GM19324 (cell line): ENCODE measurements around the gene L2HGDH.
A peak's percentile ranks its signal among the peaks of the same experiment; 100 is the strongest.
"Not testable (repeated sequence)": the region's sequence is repeated elsewhere in the genome, so short reads cannot be mapped to it uniquely, and the experiment has no call there.

Experiments used
- ATAC-seq: cut with Tn5 transposase; IDR thresholded peaks from one replicate; pipeline ENCODE4 v1.9.1; 2021; ENCODE audit warnings: mild to moderate bottlenecking, moderate library complexity; ENCODE audit not compliant: unreplicated experiment, low FRiP score

The L2HGDH gene

DNA sequence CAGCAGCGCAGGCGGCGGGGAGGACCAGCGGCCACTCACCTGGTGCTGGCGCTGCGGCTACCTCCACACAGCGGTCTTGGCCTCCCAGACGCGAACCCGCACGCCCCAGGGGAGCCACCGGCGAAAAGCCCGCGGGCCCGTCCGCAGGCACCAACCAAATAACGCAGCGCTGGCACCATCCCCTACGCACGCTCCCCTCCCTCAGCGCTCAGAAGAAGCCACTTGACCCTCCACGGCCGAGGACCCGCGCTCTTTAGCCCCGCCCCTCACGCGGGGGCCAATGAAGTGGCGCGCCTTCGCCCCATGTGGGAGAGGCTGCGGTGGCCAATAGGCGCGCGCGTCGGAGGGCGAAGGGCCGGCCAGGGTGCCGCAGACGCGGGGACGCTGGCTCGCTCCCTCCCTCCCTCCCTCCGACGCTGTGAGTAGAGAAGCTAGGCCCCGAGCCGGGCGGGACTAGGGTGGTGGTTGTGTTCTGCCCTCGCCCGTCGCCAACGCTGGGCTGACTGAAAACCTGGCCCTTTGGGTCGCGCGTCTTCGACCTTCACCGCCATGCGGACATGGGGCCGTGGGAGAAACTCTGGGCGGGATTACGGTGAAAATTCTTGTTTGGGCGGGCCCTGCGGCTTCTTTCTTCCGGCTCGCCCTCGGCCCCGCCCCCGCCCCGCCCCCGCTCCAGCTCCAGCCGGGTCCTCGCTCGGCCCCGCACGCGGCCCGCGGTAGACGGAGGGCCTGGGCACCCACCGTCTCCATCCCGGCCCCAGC, at the start of gene L2HGDH, which contains the start of gene DMAC2L:
TSS of gene L2HGDH (minus strand) at position 258 of the 762 bp plus-strand sequence. CDS start at position 179, 79 bp downstream.
TSS of gene DMAC2L (plus strand) at position 353 of the 762 bp plus-strand sequence. CDS start 9,164 bp downstream, outside the sequence.
- peak; percentile 95 for ATAC-seq

DNA sequence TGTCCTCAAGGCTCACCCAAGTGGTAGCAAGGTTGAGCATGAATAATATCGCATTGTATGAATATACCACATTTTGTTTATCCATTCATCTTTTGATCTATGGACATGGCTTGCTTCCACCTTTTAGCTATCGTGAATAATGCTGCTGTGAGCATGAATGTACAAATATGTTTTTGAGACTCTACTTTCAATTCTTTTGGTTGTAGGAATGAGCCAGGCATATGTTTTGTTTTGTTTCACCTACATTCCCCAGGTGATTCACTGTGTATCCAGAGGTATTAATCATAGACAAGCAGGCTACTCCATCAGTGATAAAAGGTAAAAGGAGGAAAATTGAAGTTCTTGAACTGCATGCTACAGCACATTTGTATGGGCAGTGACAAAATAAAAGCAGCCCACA, 48.8 kb upstream of the L2HGDH start:
- ATAC-seq, result no peak

DNA sequence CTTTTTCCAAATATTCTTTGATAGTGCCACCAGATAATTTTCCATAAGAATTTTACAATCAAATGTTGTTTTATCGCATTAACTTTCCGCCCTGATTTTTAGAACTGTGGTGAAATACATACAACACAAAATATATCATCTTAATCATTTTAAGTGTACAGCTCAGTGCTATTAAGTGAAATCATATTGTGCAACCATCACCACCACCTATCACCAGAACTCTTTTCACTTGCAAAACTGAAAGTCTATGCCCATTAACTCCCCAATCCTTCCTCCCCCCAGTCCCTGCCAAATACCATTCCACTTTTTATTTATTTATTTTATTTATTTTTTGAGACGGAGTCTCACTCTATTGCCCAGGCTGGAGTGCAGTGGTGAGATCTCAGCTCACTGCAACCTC, 48.1 kb upstream of the L2HGDH start:
- ATAC-seq, result no peak

DNA sequence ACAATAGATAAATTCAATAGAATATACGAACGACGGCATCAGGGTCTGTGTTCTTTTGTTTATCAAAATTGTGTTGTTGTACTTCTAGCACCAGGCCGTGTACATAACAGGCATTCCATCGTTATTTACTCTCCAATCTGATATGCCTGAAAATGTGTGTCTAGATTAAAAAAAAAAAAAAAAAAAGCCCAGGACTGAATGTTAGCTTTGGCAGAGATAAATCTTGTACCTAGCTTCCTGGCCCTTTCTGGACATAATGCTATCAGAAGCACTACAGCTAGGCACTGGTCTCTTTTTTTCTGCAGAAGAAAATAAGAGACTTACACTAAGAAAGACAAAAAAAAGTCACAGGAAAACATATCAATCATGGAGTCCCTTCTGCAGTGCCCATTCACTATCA, 47.6 kb upstream of the L2HGDH start:
- no peak for ATAC-seq

DNA sequence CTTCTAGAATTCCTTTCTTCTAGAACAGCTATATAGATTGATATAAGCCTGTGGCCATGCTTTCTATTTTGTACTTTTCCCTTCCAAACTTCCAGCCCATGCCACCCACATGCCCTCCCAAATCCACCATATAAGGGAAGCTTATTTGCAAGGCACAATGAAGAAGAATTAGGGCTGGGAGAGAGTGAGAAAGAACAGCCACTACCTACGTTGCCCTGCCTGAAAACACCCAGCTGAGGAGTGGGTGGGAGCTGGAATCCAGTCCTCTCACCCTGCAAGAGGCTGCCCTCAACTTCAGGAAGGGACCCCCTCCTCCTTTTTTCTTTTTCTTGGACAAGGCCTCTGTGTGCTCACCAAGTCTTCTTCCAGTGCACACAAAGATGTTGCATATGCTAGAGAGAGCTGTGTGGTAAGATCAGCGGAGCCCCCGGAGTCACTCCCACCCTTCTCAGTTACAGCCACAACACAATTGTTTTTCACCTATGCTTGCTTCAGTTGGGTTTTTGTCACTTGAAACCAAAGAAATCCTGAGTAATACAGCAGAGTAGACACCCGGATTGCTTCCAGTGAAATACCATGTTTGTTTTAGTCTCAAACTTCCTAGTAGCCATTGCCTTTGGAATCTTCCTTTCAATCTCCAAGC, 45.8 kb upstream of the L2HGDH start:
- ATAC-seq, result no peak

DNA sequence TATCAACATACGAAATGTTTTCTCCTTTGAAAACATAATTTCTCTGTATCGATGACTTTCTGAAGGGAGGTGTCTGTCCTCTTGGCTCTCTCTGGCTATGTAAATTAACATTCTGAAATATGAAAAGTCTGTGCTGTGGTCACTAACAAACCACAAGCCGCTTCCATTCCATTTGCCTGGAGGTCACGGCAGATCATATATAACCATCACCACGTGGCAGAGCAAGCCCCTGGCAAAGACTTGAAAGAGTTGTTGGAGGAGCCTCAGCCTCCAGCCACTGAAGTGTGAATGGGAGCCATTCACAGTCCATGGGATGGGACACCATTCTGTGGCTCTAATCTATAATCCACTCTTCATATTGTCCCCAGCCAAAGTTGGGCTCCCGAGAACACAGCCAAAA, 45.1 kb upstream of the L2HGDH start:
- no peak for ATAC-seq

DNA sequence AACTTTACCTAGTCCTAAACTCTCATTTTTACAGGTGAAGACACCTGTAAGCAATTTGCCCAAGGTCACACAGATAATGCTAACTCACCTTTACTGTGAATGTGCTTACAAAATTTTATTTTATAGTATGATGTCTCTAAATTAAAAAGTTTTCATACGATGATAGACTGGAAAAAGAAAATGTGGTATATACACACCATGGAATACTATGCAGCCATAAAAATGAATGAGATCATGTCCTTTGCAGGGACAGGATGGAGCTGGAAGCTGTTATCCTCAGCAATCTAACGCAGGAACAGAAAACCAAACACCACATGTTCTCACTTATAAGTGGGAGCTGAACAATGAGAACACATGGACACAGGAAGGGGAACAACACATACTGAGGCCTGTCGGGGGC, 44.3 kb upstream of the L2HGDH start:
- ATAC-seq, result not testable (repeated sequence)

DNA sequence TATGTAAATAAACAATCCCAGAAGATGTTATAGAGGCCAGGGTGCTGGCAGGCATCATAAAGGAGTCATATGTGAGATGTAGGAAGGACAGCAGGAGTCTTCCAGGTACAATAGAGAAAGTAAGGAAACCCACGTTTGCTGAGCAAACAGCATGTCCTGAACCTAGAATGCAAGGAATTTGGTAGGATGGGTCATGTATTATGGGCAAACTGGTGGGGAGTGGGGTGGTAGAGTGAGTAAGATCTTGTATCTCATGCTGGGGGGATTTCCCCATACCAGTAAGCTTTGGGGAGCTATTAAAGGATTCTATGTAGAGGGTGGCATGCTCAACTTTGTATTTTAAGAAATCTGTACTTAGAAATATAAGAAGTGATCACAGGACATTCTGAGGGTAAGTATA, 43.7 kb upstream of the L2HGDH start:
- ATAC-seq, result no peak

DNA sequence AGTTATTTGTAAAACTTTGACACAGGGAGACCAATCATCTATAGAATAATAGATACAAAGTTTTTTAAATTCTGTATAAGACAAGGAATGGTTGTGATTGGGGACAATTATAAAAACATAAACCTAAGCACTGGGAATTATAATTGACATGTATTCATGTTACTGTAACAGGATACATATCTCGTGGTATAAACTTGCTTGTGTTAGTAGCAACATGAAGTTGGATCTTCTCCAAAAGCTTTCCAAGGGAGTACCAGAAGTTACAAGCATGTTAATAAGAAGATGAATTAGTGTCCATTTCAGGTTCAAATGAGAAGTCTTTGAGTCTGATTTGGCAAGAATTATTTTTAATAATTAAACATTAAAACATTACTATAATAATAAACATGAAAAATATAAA, 42.5 kb upstream of the L2HGDH start:
- no peak for ATAC-seq

DNA sequence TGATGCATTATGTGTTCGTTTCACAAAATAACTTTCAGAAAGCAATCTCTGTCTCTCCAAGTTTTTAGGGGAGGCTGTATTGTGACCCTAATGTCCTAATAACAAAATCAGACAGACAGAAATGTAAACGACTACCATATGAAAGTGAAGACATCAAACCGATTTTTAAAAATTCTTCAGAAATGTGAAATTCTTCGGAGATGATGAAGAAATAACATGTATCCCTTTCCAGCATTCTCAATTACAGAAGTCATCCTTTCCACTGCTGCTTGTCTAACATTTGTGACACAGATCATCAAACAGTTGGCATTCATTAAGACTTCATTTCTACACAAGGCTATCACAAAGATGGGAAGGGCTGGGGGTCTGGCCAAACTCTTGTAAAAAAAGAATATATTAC, 41.1 kb upstream of the L2HGDH start:
- ATAC-seq, result no peak

DNA sequence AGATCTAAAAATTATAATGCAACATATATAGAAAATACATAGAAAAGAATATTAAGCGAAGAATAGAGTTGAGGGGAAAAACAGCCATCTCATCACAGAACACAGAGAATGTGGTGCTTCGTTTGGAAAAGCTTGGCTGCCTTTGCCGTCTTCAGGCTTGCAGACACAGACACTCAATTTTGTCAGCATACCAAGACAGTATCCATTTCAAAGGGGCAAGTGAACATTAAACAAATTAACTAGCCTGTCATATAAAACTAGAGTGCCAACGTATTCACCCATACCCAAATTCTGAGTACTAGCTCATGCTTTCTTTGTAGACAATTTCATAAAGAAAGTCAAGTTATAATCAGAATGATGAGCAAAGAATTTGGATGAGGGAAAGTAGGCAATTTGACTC, 40.6 kb upstream of the L2HGDH start:
- ATAC-seq, result no peak

DNA sequence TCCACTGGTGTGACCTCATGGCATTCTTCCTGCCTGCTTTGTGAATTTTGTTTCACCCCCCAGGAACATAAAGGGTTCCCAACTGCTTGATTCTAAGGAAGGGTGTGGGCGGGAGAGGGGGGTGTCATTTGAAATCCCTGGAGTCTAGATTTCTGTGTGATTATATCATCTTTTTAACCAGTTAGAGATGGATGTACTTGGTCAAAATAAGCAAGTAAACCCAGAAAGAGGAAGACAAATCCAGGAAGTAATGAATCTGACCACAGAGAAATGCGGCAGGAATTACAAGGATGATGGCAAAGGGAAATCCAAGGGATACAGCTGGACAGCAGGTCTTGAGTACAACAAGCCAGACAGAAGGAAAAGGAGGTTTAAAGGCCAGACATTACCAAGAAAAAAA, 38.9 kb upstream of the L2HGDH start:
- no peak for ATAC-seq

DNA sequence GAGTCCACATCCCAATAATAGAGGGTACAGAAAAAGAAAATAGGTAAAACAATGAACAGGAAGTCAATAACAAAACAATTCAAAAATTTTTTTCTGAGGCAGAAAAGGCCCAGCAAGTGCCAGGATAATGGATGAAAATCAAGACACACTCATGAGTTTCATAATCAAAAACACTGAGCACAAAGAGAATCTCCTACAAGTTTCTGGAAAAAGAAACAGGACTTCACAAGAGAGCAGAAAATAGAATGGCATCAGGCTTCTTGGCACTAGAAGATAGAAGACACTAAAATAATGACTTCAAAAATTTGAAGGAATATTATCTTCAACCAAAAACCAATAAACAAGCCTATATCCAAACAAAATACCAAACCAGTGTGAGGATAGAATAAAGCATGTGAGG, 36.9 kb upstream of the L2HGDH start:
- ATAC-seq, result no peak

DNA sequence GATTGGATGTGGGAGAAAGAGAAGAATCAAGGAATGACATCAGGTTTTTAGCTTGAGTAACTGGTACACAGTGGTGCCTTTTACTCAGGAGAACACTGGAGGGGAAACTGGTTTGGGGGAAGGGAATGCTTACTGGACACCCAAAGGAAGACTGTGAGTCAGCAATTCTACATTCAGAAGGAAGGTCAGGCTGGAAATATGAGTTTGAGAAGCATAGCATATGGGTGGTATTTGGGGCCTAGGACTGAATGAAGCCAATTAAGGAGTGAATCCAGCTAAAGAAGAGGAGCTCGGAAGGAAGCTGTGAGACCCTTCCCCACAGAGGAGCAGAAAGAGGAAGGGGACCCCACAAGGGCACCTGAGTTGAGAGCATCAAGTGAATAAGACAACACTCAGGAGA, 35.5 kb upstream of the L2HGDH start:
- no peak for ATAC-seq

DNA sequence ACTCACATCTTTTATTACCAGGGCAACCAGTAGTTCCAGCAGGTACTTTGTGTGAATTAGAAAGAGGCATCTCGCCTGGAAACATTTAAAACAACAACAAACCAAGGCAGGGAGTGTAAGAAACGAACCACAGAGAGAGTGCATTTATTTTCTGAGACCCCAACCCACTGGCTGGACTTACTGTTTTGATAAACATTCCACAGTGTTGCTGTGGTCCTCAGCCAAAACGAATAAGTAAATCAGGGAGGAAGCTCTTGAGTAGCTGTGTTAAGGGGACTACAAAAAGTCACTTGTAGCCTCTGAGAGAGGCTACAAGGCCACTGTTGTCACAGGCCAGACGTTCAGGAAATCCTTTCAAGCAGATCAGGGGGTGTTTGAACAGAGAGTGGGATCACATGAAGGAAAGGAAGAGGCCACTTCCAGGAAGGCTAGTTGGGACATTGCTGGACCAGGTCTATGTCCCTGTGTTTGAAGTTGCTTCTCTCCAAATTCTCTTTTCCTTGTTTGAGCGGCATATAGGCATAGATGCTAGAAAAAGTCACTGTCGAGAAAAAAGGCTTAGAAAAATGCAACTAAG, 33.9 kb upstream of the L2HGDH start:
- ATAC-seq, result no peak

DNA sequence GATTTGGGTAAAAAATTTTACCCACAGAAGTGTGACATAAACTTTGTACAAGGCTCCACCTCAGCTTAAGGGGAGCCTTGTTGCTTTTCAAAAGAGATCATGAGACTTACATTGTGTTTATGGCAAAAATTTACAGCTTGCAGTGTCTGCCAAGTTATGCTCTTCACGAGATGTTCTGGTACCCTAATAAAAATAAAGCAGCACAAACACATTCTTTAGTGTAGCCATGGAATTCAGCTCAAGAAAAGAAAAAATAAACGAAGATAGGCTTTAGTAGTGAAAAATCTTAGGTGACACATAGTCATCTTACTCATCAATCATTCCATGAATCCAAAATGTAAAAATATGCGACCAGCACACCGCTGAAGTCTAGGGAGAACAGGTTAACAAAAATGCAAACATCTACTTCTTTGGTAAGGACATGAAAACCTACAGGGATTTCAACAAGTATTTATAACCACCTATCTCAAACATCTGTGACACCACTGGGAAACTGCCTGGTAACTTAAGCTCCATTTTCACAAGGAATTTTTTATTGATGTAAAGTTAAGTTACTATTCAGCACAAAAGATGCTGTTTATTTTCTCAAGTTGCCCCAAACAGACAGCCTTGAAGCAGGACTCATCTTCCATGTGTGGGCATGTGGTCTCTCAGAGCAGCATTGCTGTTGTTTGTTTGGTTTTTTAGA, 33.0 kb upstream of the L2HGDH start:
- no peak for ATAC-seq

DNA sequence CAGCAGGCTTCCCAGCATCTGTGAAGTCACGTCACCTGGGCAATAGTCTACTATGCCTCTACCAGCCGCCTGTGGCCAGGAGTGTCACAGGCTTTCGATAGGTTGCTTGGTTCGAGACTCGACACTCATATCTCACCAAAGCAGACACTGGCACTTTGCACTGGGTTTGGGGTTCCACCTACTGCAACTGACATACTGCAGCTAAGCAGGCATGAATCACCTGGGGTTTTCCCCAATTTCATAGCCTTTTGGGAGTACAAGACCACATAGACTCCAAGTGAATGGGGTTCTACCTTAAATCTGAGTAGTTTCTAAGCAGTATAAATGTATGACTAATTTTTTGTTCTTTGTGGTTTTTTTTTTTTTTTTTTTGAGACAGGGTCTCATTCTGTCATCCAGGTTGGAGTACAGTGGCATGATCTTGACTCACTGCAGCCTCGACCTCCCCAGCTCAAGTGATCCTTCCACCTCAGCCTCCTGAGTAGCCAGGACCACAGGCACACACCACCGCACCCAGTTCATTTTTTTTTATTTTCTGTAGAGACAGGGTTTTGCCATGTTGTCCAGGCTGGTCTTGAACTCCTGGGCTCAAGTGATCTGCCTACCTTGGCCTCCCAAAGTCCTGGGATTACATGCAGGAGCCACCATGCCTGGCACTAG, 32.2 kb upstream of the L2HGDH start:
- peak; percentile 56 for ATAC-seq

DNA sequence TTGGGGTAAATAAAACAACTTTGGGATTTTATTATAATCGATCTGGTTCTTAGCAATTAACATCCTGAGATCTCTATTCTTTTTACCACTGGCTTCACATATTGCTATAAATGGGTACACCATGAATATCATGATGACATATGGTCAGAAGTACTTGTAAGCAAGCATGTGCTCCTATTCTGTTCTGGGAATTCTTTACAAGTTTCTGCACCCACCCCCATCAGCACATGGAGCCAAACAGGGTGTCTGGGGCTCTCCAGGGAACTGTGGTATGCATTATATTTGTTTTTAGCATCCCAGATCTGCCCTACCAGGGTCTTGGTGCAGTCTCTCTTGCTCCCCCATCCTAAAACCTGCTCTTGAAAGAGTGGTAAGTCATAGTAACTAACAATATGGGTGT, 31.4 kb upstream of the L2HGDH start:
- ATAC-seq, result no peak

DNA sequence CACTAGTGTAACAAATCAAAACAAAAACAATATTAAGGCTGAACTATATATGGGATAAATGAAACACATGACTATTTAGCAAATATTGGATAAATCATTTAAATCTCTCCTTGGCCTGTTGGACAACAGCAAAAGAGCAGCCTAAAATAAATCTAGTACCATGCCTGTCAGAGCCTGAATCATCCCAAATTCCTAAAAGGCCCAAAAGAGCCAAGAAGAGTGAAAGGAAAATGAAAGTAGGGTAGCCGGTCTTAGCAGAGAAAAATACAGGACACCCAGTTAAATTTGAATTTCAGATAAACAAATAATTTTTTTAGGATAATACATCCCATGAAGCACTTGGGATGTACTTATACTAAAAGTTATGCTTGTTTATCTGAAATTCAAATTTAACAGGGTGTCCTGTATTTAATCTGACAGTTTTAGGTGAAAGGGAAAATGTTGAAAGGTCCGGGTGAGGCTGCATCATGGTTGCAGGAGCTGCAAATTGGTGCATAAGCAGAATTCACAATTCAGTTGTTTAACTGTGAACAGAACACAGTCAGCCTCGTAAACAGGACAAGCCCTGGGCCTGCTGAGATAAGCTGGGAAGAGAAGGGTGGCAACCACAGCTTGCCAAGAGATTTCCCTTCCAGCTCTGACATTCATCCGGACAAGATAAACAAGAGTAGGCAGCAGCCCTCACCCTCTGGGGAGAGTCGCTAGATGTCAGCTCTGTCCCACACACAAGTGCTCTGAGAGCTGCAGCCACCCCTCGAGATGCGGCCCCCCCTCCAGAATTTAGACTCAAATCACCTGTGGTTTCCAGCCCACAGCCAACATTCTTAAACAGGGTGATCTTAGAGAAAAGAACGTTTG, 30.4 kb upstream of the L2HGDH start:
- ATAC-seq, result no peak

DNA sequence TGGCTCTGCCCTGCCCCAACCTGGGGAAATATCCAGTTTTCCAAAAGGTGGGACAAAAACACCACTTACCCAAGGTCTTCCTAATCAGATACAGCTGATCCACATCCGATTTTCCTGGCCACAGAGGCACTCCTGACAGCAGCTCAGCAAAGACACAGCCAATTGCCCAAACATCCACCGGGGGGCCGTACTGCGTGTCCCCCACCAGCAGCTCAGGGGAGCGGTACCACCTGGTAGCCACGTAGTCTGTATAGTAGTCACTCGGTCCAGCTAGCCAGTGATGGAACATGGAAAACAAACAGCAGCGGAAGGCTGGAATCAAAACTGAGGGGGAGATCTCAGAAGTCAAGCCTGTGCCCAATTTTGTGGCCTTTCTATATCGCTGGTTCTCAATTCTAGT, 28.9 kb upstream of the L2HGDH start:
- ATAC-seq, result no peak
